Astrocyte (in vitro differentiated cells and primary cell): Measurements from ENCODE around the gene SPRED2. TPM values are rescaled to one million over a fixed set of nuclear protein-coding genes. Genes with fewer than 3 reads are reported as not detected.
A peak's percentile ranks its signal among the peaks of the same experiment; 100 is the strongest.

Source experiments
- DNase-seq: peaks from one replicate; pipeline ENCODE4 v3.0.0-alpha.2; 2010; ENCODE audit warnings: low read depth
- FAIRE-seq: peaks from 2 replicates; lab custom pipeline; 2011; peaks lifted over from hg19 to GRCh38; lab: Jason Lieb, UNC
- H2AFZ ChIP-seq: 2 replicates; pipeline ENCODE4 v1.6.0; 2012; ENCODE audit warnings: low read depth, low read length, inconsistent platforms
- H3K27ac ChIP-seq: 2 replicates; pipeline ENCODE4 v1.5.1; 2011; ENCODE audit warnings: low read depth, low read length, inconsistent platforms
- H3K27me3 ChIP-seq: 2 replicates; pipeline ENCODE4 v1.6.0; 2011; ENCODE audit warnings: low read length, inconsistent platforms; ENCODE audit not compliant: insufficient read depth
- H3K36me3 ChIP-seq: 2 replicates; pipeline ENCODE4 v1.5.1; 2011; ENCODE audit warnings: low read length, inconsistent platforms; ENCODE audit not compliant: insufficient read depth
- H3K4me1 ChIP-seq: 2 replicates; pipeline ENCODE4 v1.5.1; 2011; ENCODE audit warnings: low read length, inconsistent platforms; ENCODE audit not compliant: insufficient read depth
- H3K4me2 ChIP-seq: 2 replicates; pipeline ENCODE4 v1.6.0; 2012; ENCODE audit warnings: low read length, inconsistent platforms
- H3K4me3 ChIP-seq: 2 replicates; pipeline ENCODE4 v1.5.1; 2011; ENCODE audit warnings: low read depth, mild to moderate bottlenecking, low read length, inconsistent platforms; ENCODE audit not compliant: insufficient read depth
- H3K79me2 ChIP-seq: 2 replicates; pipeline ENCODE4 v1.6.0; 2012; ENCODE audit warnings: mild to moderate bottlenecking, low read length, inconsistent platforms; ENCODE audit not compliant: insufficient read depth
- H3K9ac ChIP-seq: 2 replicates; pipeline ENCODE4 v1.6.0; 2012; ENCODE audit warnings: mild to moderate bottlenecking, low read length, inconsistent platforms
- H3K9me3 ChIP-seq: 2 replicates; pipeline ENCODE4 v1.5.1; 2012; ENCODE audit warnings: low read depth, mild to moderate bottlenecking, low read length, inconsistent platforms; ENCODE audit not compliant: insufficient read depth
- H4K20me1 ChIP-seq: 2 replicates; pipeline ENCODE4 v1.6.0; 2012; ENCODE audit warnings: low read length, inconsistent platforms; ENCODE audit not compliant: insufficient read depth
- H3K27ac Mint-ChIP-seq: one replicate; pipeline ENCODE4 v1.8.0; 2021; ENCODE audit warnings: mild to moderate bottlenecking, mixed read lengths; ENCODE audit not compliant: unreplicated experiment
- H3K27me3 Mint-ChIP-seq: one replicate; pipeline ENCODE4 v1.8.0; 2021; ENCODE audit warnings: low read depth, mixed read lengths; ENCODE audit not compliant: unreplicated experiment
- H3K36me3 Mint-ChIP-seq: one replicate; pipeline ENCODE4 v1.8.0; 2021; ENCODE audit warnings: low read depth, mixed read lengths; ENCODE audit not compliant: unreplicated experiment
- H3K4me1 Mint-ChIP-seq: one replicate; pipeline ENCODE4 v1.8.0; 2021; ENCODE audit warnings: low read depth, mixed read lengths; ENCODE audit not compliant: unreplicated experiment
- H3K4me3 Mint-ChIP-seq: one replicate; pipeline ENCODE4 v1.8.0; 2021; ENCODE audit warnings: mild to moderate bottlenecking, moderate library complexity, mixed read lengths; ENCODE audit not compliant: unreplicated experiment
- H3K9me3 Mint-ChIP-seq: one replicate; pipeline ENCODE4 v1.8.0; 2021; ENCODE audit warnings: mild to moderate bottlenecking, mixed read lengths; ENCODE audit not compliant: unreplicated experiment
- EZH2 ChIP-seq: IDR thresholded peaks from 2 replicates; pipeline ENCODE4 v1.6.1; 2012; ENCODE audit warnings: mild to moderate bottlenecking, low read length, inconsistent platforms; ENCODE audit not compliant: insufficient read depth
- total RNA-seq: library from RNA; stranded (reverse); gene quantifications from 2 replicates; pipeline ENCODE4 v1.2.1, GENCODE V29; 2021
- TF ChIP-seq, protein P1 (sequence below): IDR thresholded peaks from 2 replicates; pipeline ENCODE4 v1.5.1; 2011; ENCODE audit warnings: low read depth, mild to moderate bottlenecking, inconsistent platforms, low read length, moderate library complexity; ENCODE audit not compliant: insufficient read depth

SPRED2 gene
- total RNA-seq, 1 donor from 2014 or later: 47.3 TPM

DNA sequence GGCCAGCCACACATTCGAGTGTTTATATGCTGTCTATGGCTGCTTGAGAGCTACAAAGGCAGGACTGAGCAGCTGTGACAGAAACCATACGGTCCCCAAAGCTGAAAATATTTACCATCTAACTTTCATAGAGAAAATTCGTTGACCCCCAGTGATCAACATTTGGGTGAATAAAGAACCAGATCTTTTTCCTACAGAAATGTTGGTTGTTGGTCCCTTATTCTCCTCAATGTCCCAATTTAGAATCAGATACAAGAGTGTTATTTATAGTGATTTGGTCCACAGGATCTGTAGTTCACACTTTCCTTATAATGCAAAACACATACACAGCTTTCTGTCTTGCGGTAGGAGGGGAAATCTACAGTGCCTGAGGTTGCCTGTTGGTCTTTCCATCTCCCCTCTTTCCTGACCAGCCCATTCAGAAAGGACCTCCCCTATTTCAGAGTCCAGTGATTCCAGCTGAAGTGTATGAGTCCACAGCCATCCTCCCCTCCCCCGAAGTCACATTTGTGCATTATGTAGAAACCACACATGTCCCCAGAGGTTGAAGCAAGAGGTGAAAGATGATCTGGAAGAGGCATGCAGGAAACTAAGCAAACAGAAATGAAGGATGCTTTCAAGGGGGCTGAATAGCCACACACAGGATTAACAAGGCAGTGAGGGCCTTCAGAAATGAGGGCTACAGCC, 61.9 kb downstream of the SPRED2 start:
- no peak overlapping the region for H3K4me3 ChIP-seq
- no peaks in the 10 kb centered on the region for H3K36me3 ChIP-seq
- H3K27me3 ChIP-seq: no peaks in the 10 kb centered on the region
- Mint-ChIP-seq H3K4me3 (no peak overlapping the region), H3K9me3 (no peaks in the 10 kb centered on the region), H3K36me3 (peaks cover 3% of the 10 kb centered on the region), H3K4me1 (peaks cover 86% of the 10 kb centered on the region), H3K27me3 (no peaks in the 10 kb centered on the region), H3K27ac (peak overlapping the region; percentile 63)
- peaks cover 37% of the 10 kb centered on the region for H3K4me1 ChIP-seq
- FAIRE-seq (no peak), DNase-seq (no peak)
- peaks cover 37% of the 10 kb centered on the region for H4K20me1 ChIP-seq
- no peak for TF ChIP-seq EZH2
- TF ChIP-seq, protein P1, sequence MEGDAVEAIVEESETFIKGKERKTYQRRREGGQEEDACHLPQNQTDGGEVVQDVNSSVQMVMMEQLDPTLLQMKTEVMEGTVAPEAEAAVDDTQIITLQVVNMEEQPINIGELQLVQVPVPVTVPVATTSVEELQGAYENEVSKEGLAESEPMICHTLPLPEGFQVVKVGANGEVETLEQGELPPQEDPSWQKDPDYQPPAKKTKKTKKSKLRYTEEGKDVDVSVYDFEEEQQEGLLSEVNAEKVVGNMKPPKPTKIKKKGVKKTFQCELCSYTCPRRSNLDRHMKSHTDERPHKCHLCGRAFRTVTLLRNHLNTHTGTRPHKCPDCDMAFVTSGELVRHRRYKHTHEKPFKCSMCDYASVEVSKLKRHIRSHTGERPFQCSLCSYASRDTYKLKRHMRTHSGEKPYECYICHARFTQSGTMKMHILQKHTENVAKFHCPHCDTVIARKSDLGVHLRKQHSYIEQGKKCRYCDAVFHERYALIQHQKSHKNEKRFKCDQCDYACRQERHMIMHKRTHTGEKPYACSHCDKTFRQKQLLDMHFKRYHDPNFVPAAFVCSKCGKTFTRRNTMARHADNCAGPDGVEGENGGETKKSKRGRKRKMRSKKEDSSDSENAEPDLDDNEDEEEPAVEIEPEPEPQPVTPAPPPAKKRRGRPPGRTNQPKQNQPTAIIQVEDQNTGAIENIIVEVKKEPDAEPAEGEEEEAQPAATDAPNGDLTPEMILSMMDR: no peak
- no peak overlapping the region for H3K9ac ChIP-seq
- no peak overlapping the region for H3K27ac ChIP-seq
- H2AFZ ChIP-seq: no peak overlapping the region
- peaks cover 86% of the 10 kb centered on the region for H3K79me2 ChIP-seq
- peak overlapping the region; percentile 40 for H3K4me2 ChIP-seq
- H3K9me3 ChIP-seq: no peaks in the 10 kb centered on the region

DNA sequence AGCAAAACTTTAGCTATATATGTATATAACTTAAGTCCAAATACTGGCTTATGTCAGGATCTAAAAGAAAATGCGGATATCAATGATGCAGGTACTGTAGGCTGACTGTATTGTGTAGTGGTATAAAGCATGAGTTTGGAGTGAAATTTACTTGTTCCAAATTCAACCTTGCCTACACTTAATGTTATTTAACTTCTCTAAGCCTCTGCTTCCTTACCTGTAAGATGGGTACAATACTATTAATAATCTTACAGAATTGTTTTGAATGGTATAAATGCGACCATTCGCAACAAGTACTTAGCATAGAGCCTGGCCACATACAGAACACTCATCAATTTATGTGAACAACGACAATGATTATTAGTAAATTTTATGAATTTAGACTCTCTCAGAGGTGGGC, 62.4 kb downstream of the SPRED2 start:
- H3K9ac ChIP-seq: no peak overlapping the region
- H3K4me1 Mint-ChIP-seq: peaks cover 86% of the 10 kb centered on the region
- H3K4me3 ChIP-seq: no peak overlapping the region
- H3K27me3 ChIP-seq: no peaks in the 10 kb centered on the region
- H3K9me3 ChIP-seq: no peaks in the 10 kb centered on the region
- no peak overlapping the region for H3K4me3 Mint-ChIP-seq
- no peak overlapping the region for H2AFZ ChIP-seq
- no peaks in the 10 kb centered on the region for H3K9me3 Mint-ChIP-seq
- H3K36me3 ChIP-seq: no peaks in the 10 kb centered on the region
- no peak for DNase-seq
- no peak overlapping the region for H3K4me2 ChIP-seq
- H3K36me3 Mint-ChIP-seq: no peaks in the 10 kb centered on the region
- FAIRE-seq: no peak
- peaks cover 86% of the 10 kb centered on the region for H3K79me2 ChIP-seq
- TF ChIP-seq EZH2: no peak
- TF ChIP-seq, protein P1: no peak
- H3K27ac ChIP-seq: no peak overlapping the region
- peaks cover 34% of the 10 kb centered on the region for H4K20me1 ChIP-seq
- H3K27me3 Mint-ChIP-seq: no peaks in the 10 kb centered on the region
- no peak overlapping the region for H3K27ac Mint-ChIP-seq
- H3K4me1 ChIP-seq: peaks cover 42% of the 10 kb centered on the region

DNA sequence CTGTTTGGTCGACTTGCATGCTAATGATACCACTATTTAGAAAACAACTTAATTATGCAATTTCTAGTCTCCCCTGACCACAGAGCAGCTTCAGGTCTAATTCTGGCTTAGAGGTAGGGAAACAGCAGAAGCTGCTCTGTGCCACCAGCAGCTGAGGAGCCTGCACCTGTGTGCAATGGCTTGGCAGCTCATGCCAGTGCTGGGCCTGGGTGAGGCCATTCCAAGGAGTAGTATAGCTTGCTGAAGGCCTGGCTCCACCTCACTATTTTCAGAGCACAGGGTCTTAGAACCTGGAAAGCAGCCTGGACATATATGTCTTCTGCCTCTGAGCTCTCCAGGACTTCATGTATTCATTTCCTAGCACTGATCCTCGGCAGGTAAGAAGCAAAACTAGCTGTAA, 62.8 kb downstream of the SPRED2 start:
- Histone ChIP-seq H3K4me2 (no peak overlapping the region), H3K4me3 (no peak overlapping the region), H3K4me1 (peaks cover 40% of the 10 kb centered on the region), H3K9ac (no peak overlapping the region), H3K79me2 (peaks cover 86% of the 10 kb centered on the region), H3K27ac (no peak overlapping the region), H4K20me1 (peaks cover 30% of the 10 kb centered on the region), H2AFZ (no peak overlapping the region), H3K27me3 (no peaks in the 10 kb centered on the region), H3K9me3 (no peaks in the 10 kb centered on the region), H3K36me3 (no peaks in the 10 kb centered on the region)
- Mint-ChIP-seq H3K9me3 (no peaks in the 10 kb centered on the region), H3K4me1 (peaks cover 84% of the 10 kb centered on the region), H3K27me3 (no peaks in the 10 kb centered on the region), H3K4me3 (no peak overlapping the region), H3K36me3 (no peaks in the 10 kb centered on the region), H3K27ac (peak overlapping the region; percentile 35)
- DNase-seq (no peak), FAIRE-seq (no peak)
- TF ChIP-seq, protein P1: no peak
- no peak for TF ChIP-seq EZH2
